Testis (tissue), 5 donors: ENCODE measurements around the gene KRTAP10-9. TPM values are rescaled to one million over a fixed set of nuclear protein-coding genes. Genes with fewer than 3 reads are reported as not detected.
A peak's percentile ranks its signal among the peaks of the same experiment; 100 is the strongest.
"Not testable (repeated sequence)": the region's sequence is repeated elsewhere in the genome, so short reads cannot be mapped to it uniquely, and the experiment has no call there.

Experiments
- DNase-seq: peaks from one replicate; pipeline ENCODE4 v3.0.0-alpha.2; 2019
- H3K27ac ChIP-seq, 2 donors: fragments of 200-600 bp; sonication (generic); one replicate each; pipeline ENCODE4 v1.5.1; 2019
- H3K27me3 ChIP-seq: fragments of 200-600 bp; sonication (generic); one replicate; pipeline ENCODE4 v1.5.1; 2019
- H3K36me3 ChIP-seq: fragments of 200-600 bp; sonication (generic); one replicate; pipeline ENCODE4 v1.5.1; 2017; ENCODE audit warnings: low read depth; ENCODE audit errors: missing control alignments
- H3K4me1 ChIP-seq: fragments of 200-600 bp; sonication (generic); one replicate; pipeline ENCODE4 v1.5.1; 2019
- H3K4me3 ChIP-seq, 2 donors: fragments of 200-600 bp; sonication (generic); one replicate each; pipeline ENCODE4 v1.5.1; 2017 to 2019
- H3K9me3 ChIP-seq: fragments of 200-600 bp; sonication (generic); one replicate; pipeline ENCODE4 v1.5.1; 2017
- POLR2A ChIP-seq: fragments of 450-650 bp; IDR thresholded peaks from one replicate; pipeline ENCODE4 v1.6.1; 2017; ENCODE audit warnings: antibody characterized with exemption, mild to moderate bottlenecking, moderate library complexity
- WGBS, 2 donors: methylation state at CpG; one replicate each; pipeline ENCODE4 v1.1.5; 2018; 5-methylcytosine and 5-hydroxymethylcytosine counted together
- intact Hi-C: fragments of 100-400 bp; cut with DNase I; formaldehyde crosslinking; loops from one replicate; pipeline ENCODE4 v1.15.1; 2023; ENCODE audit warnings: low total_unique reads
- long read RNA-seq, 2 donors: transcript quantifications; one replicate each; lab custom pipeline, GENCODE V29; 2026
- polyA plus RNA-seq: library from polyadenylated mRNA; stranded (reverse); fragments of 350-450 nt; fragmentation: Illumina TruSeq; extraction: RNeasy Lipid Tissue Mini Kit (QIAGEN cat#74804); gene quantifications from one replicate; pipeline ENCODE4 v1.2.3, GENCODE V29; 2014; ENCODE audit warnings: low read depth, low replicate concordance; ENCODE audit not compliant: insufficient read depth
- total RNA-seq, 2 donors: library from RNA; depleted of rRNA; stranded (reverse); fragments of >200 nt; gene quantifications; one replicate each; pipeline ENCODE4 v1.2.3, GENCODE V29; 2016
- TF ChIP-seq, protein P1 (sequence below), 3 experiments: fragments of 450-650 bp in 2 of 3; fragments of 200-600 bp in 1 of 3; sonication (generic) in 1 of 3; IDR thresholded peaks; one replicate each; pipeline ENCODE4 v1.5.1; 2016 to 2019; ENCODE audit warnings: antibody characterized with exemption in 3 of 3, mild to moderate bottlenecking in 2 of 3, moderate library complexity in 1 of 3

KRTAP10-9 gene
- total RNA-seq (not detected), polyA plus RNA-seq (not detected)
- long read RNA-seq, donor 1 = 0 reads
- long read RNA-seq, donor 2 = 0 reads

DNA sequence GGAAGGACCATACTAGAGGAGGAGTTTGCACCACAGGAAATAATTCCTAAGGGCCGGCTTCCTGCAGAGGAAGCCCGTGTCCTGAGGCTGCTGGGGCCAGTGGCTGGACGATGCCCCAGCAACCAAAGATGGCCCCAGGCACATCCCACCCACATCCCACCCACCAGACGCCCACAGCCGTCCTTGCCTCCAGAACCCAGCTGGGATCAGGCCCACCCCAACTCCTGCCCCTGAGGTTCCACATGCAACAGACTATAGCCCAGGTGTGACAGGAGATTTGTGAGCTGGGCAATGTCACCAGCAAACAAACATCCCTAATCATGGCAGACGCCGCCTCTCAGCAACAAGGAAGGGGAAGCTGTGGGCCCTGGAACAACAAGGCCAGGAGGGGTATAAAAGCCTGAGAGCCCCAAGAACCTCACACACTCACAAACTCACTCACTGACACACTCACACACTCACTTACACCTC lies at the start of gene KRTAP10-9:
TSS of gene KRTAP10-9 (plus strand) at position 421 of the 471 bp plus-strand sequence. CDS start 79 bp downstream, outside the sequence.
- intact Hi-C loops = no loop called here
- H3K9me3 ChIP-seq = no peaks in the 10 kb centered on the region
- no peak within 1 kb of the TSS for H3K27ac ChIP-seq
- no peaks in the 10 kb centered on the region for H3K4me1 ChIP-seq
- no peak within 1 kb of the TSS for H3K4me3 ChIP-seq
- peak; percentile 2 for DNase-seq
- 44 to 68% methylated on average over 2 to 7 of the region's 7 CpGs for whole genome bisulfite sequencing, 2 donors
- H3K27me3 ChIP-seq = no peaks in the 10 kb centered on the region
- H3K36me3 ChIP-seq = no peaks in the 10 kb centered on the region
- no peak for TF ChIP-seq POLR2A
- TF ChIP-seq, protein P1, sequence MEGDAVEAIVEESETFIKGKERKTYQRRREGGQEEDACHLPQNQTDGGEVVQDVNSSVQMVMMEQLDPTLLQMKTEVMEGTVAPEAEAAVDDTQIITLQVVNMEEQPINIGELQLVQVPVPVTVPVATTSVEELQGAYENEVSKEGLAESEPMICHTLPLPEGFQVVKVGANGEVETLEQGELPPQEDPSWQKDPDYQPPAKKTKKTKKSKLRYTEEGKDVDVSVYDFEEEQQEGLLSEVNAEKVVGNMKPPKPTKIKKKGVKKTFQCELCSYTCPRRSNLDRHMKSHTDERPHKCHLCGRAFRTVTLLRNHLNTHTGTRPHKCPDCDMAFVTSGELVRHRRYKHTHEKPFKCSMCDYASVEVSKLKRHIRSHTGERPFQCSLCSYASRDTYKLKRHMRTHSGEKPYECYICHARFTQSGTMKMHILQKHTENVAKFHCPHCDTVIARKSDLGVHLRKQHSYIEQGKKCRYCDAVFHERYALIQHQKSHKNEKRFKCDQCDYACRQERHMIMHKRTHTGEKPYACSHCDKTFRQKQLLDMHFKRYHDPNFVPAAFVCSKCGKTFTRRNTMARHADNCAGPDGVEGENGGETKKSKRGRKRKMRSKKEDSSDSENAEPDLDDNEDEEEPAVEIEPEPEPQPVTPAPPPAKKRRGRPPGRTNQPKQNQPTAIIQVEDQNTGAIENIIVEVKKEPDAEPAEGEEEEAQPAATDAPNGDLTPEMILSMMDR (IDR thresholded peaks at IDR 0.05) = no peak

DNA sequence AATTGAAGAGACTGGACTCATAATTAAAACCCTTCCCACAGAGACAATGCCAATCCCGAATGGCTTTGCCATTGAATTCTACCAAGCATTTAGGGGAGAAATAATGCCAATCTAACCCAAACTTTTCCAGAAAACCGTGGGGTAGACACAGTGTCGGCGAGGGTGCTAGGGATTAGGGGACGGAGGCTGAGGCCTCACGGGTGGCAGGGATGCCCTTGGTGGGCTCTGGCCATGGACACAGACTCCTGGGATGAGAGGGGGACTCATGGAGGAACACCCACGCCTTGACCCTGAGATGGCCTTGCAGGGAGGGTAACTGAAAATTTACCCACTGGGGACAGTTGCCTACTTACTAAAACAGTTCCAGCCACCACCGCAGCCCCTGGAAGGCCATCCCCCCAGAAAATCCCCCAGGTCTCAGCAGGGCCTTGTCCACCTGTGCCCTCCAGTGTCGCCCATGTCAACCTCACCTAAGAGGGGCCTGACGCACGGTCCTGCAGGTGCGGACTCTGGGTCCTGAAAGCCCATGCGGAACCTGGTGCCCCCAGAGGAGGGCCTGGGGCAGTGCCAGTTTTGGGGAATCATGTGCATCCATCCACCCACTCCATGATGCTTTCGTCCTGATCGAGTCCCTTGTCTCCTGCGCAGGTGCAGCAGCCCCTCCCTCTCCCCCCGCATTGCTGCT lies 48.4 kb upstream of the KRTAP10-9 start:
- 93 to 95% methylated on average over 16 to 17 of the region's 17 CpGs for WGBS, 2 donors
- H3K4me1 ChIP-seq = no peaks in the 10 kb centered on the region
- no peaks in the 10 kb centered on the region for H3K9me3 ChIP-seq
- H3K27me3 ChIP-seq = no peaks in the 10 kb centered on the region
- H3K27ac ChIP-seq = no peak overlapping the region
- intact Hi-C loops = no loop called here
- no peak overlapping the region for H3K4me3 ChIP-seq
- DNase-seq = no peak
- no peak for TF ChIP-seq POLR2A
- TF ChIP-seq, protein P1 (IDR thresholded peaks at IDR 0.05) = no peak
- no peaks in the 10 kb centered on the region for H3K36me3 ChIP-seq

DNA sequence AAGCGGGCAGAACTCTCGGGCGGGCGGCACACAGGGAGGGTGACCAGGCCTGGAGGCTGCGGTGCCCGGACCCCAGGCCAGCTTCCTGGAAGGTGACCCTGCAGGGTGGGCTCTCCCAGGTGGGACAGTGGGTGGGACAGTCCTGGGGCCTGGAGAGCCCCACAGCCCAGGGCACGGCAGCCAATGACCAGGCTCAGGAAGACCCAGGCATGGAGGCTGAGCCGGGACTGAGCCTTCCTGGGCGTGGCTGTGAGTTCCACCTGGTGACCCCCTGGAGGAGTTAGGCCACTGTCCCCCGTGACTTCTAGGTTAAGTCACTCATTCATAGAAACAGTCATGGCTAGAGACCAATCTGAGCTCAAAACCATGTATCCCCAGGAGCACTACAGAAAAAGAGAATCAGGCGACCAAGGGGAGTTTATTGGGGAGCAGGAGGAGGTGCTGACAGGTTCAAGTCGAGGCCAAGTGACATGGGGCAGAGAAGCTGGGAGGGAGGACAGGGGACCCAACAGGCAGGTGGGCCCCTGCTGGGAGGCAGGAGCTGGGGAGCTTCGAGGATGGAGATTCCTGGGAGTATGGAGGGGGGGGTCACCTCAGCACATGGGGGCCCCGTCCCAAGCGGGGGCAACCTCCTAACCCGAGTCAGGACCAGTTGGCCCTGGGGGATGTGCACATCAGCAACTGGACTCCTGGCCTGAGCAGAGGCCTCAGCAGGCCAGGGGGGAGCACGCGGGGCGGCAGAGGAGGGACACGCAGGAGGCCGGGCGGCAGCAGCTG lies 47.6 kb upstream of the KRTAP10-9 start:
- intact Hi-C loops = no loop called here
- no peak overlapping the region for H3K27ac ChIP-seq
- 77 to 78% methylated on average over 13 to 22 of the region's 22 CpGs for WGBS, 2 donors
- no peak for TF ChIP-seq POLR2A
- TF ChIP-seq, protein P1 (IDR thresholded peaks at IDR 0.05) = no peak
- H3K36me3 ChIP-seq = no peaks in the 10 kb centered on the region
- H3K4me3 ChIP-seq = no peak overlapping the region
- no peaks in the 10 kb centered on the region for H3K9me3 ChIP-seq
- no peak for DNase-seq
- H3K27me3 ChIP-seq = no peaks in the 10 kb centered on the region
- H3K4me1 ChIP-seq = no peaks in the 10 kb centered on the region

- Histone ChIP-seq H3K4me1 (no peaks in the 10 kb centered on the region), H3K27ac (no peak overlapping the region), H3K9me3 (no peaks in the 10 kb centered on the region), H3K36me3 (no peaks in the 10 kb centered on the region), H3K4me3 (no peak overlapping the region), H3K27me3 (no peaks in the 10 kb centered on the region)
- 73 to 76% methylated on average over 5 to 7 of the region's 7 CpGs for WGBS, 2 donors
- DNase-seq = no peak
- no peak for TF ChIP-seq POLR2A
- TF ChIP-seq, protein P1 (IDR thresholded peaks at IDR 0.05) = no peak
- intact Hi-C loops = no loop called here
Observed at GRCh38 chr21:44579833-44580144, 47.1 kb upstream of the KRTAP10-9 start.

DNA sequence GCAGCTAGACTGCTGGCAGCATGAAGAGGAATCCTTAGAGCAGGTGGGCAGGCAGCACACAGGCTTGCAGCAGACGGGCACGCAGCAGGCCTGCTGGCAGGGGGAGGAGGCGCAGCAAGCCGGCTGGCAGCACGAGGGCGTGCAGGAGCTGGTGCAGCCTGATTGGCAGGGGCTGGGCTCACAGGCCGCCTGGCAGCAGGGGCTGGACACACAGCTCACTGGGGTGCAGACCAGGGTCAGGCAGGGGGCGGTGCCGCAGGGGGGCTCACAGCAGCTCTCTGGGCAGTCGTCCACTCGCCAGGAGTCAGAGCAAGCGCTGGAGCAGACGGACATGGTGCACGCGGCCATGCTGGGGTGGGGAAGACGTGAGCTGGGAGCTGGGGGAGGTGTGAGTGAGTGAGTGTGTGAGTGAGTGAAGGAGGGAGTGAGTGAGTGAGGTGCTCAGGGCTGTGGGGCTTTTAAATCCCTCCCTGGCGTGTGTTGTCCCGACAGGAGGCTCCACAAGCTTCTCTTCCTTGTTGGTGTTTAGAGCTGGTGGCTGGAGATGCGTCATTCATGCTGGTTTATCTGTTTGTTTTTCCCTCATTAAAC lies 46.6 kb upstream of the KRTAP10-9 start, which contains the start of gene KRTAP10-5:
TSS of gene KRTAP10-5 (minus strand) at position 374 of the 591 bp plus-strand sequence. CDS start at position 348, 26 bp downstream.
- H3K4me3 ChIP-seq, H3K27me3 ChIP-seq, H3K9me3 ChIP-seq, H3K27ac ChIP-seq, H3K36me3 ChIP-seq, DNase-seq, H3K4me1 ChIP-seq, intact Hi-C loops: not testable (repeated sequence)
- WGBS, 2 donors = 49 to 63% methylated on average over 18 to 19 of the region's 19 CpGs
